NCI-H345 treated with DMSO at 0.1 percent for 48 hours (cell line): ENCODE data around the gene RALB.

Experiments used
- DNase-seq: peaks from one replicate; lab custom pipeline; 2025; ENCODE audit not compliant: unreplicated experiment; lab: John Stamatoyannopoulos, UW

The RALB gene

GRCh38 chr2:120330946-120331822 lies 78.5 kb downstream of the RALB start:
- peak; percentile 52 for DNase-seq

- DNase-seq, result no peak
These were observed 79.3 kb downstream of the RALB start for GRCh38 chr2:120331903-120332302.

DNA sequence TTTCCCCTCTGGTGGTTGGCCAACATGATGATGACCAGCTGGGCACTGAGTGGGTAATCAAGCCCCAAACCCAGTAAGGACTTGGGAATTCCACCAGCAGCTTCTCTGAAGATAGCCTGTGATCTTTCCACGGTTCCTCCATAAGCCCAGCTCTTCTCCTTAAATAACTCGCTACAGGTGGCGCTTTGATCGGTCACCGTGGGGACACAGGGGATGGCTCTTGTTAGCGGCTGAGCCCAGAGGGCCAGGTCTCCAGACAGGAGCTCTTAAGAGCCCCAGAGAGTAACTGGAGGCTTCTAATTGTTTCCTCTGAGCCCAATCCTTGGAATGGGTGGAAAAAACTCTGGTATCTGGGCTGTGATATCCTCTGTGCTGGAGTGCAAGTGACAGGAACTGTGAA lies 79.7 kb downstream of the RALB start:
- DNase-seq, result no peak

DNA sequence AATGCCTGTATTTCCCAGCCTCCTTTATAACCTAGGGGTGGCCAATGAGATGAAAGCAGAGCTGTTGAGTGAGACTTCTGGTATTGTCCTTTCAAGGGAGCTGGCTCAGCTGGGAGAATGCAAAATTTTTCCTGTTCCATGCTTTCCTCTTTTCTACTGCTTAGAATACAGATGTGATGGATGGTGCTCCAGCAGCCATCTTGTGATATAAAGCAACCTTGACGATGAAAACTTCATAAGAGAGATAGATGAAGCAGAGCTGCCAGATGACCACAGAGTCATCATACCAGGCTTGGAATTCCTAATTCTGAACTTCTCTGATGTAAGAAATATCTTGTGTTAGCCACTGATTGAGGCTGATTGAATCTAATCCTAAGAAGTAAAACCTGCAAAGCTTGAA lies 81.4 kb downstream of the RALB start:
- no peak for DNase-seq

GRCh38 chr2:120336749-120337148 lies 84.1 kb downstream of the RALB start:
- DNase-seq, result no peak

DNA sequence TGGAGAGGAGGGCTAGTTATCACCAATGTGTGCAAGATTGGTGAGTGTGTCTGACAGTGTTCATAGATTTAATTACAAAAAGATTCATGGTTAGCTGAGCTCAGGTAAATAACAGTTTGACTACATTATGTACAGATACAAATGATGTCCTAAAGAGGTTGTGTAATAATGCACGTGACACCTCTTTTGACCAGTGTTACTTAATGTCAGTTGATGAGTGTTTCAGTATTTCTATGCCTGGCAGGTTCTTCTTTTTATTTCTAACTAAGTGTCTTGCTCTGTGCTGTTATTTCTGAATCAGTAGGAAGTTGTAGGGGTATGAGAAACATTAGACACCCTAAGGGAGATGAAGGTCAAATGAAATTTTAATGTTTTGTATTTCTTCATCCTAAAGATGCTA lies 85.4 kb downstream of the RALB start:
- DNase-seq, result no peak

DNA sequence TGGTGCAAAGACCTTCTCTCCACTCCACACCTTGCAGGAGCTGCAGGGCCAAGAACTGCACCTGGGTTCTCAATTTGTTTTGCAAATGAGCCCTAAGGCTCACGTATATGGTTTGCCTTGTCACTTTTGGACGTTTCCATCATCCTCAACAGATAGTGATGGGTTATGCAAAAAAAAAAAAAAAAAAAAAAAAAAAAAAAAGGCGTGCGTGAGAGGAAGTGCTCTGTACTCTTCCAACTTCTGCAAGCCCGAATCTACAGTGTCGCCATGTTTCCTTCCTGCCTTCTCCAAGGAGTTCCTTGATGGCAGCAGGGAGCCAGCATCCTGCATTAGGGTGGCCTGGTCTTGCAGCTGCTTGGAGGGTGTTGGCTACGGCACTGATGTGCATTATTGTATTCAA lies 89.3 kb downstream of the RALB start:
- DNase-seq, result no peak

- DNase-seq, result no peak
These were observed 89.8 kb downstream of the RALB start for GRCh38 chr2:120342446-120342845.

- DNase-seq, result no peak
These were observed 90.4 kb downstream of the RALB start for GRCh38 chr2:120343100-120343432.

- peak; percentile 74 for DNase-seq
These were observed 90.9 kb downstream of the RALB start for GRCh38 chr2:120343433-120344105.
